ENCODE measurements around the gene SPAG16.
"Not testable (repeated sequence)": the region's sequence is repeated elsewhere in the genome, so short reads cannot be mapped to it uniquely, and the experiment has no call there.

The SPAG16 gene

DNA sequence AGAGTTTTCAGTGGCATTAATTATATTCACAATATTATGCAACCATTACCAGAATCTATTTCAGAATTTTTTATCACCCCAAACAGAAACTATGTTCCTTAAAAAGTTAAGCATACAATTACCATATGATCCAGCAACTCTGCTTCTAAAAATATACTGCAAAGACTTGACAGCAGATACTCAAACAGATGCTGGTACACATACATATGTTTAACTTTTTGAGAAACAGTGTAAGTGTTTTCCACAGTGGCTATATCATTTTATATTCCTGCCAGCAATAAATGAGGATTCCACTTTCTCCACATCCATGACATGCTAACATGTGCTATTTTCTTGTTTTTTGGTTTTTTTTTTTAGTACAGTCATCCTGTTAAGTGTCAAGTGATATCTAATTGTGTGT lies 687.3 kb downstream of the SPAG16 start:
- Histone ChIP-seq H3K9me3 (ENCODE audit: severe bottlenecking) (no peaks in the 10 kb centered on the region), H3K27me3 (ENCODE audit: insufficient read depth, low read depth, severe bottlenecking) (no peaks in the 10 kb centered on the region), H3K4me3 (ENCODE audit: low read depth, low read length) (no peak overlapping the region), H3K27ac (no peak overlapping the region), H3K36me3 (no peaks in the 10 kb centered on the region)
- DNase-seq: no peak
- TF ChIP-seq, protein P1, sequence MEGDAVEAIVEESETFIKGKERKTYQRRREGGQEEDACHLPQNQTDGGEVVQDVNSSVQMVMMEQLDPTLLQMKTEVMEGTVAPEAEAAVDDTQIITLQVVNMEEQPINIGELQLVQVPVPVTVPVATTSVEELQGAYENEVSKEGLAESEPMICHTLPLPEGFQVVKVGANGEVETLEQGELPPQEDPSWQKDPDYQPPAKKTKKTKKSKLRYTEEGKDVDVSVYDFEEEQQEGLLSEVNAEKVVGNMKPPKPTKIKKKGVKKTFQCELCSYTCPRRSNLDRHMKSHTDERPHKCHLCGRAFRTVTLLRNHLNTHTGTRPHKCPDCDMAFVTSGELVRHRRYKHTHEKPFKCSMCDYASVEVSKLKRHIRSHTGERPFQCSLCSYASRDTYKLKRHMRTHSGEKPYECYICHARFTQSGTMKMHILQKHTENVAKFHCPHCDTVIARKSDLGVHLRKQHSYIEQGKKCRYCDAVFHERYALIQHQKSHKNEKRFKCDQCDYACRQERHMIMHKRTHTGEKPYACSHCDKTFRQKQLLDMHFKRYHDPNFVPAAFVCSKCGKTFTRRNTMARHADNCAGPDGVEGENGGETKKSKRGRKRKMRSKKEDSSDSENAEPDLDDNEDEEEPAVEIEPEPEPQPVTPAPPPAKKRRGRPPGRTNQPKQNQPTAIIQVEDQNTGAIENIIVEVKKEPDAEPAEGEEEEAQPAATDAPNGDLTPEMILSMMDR (IDR thresholded peaks at IDR 0.05; ENCODE audit: low read depth, low read length): no peak

- Histone ChIP-seq H3K36me3 (no peaks in the 10 kb centered on the region), H3K9me3 (ENCODE audit: severe bottlenecking) (no peaks in the 10 kb centered on the region), H3K4me3 (ENCODE audit: low read depth, low read length) (no peak overlapping the region), H3K27me3 (ENCODE audit: insufficient read depth, low read depth, severe bottlenecking) (no peaks in the 10 kb centered on the region), H3K27ac (no peak overlapping the region)
- TF ChIP-seq, protein P1 (IDR thresholded peaks at IDR 0.05; ENCODE audit: low read depth, low read length): no peak
- DNase-seq: no peak
These were observed 696.6 kb downstream of the SPAG16 start for GRCh38 chr2:213980883-213981282.

- H3K9me3 ChIP-seq (ENCODE audit: severe bottlenecking): no peaks in the 10 kb centered on the region
- no peak for DNase-seq
- no peaks in the 10 kb centered on the region for H3K36me3 ChIP-seq
- TF ChIP-seq, protein P1 (IDR thresholded peaks at IDR 0.05; ENCODE audit: low read depth, low read length): no peak
- no peak overlapping the region for H3K4me3 ChIP-seq (ENCODE audit: low read depth, low read length)
- H3K27me3 ChIP-seq (ENCODE audit: insufficient read depth, low read depth, severe bottlenecking): no peaks in the 10 kb centered on the region
- no peak overlapping the region for H3K27ac ChIP-seq
These were observed 704.9 kb downstream of the SPAG16 start for GRCh38 chr2:213989207-213989606.

DNA sequence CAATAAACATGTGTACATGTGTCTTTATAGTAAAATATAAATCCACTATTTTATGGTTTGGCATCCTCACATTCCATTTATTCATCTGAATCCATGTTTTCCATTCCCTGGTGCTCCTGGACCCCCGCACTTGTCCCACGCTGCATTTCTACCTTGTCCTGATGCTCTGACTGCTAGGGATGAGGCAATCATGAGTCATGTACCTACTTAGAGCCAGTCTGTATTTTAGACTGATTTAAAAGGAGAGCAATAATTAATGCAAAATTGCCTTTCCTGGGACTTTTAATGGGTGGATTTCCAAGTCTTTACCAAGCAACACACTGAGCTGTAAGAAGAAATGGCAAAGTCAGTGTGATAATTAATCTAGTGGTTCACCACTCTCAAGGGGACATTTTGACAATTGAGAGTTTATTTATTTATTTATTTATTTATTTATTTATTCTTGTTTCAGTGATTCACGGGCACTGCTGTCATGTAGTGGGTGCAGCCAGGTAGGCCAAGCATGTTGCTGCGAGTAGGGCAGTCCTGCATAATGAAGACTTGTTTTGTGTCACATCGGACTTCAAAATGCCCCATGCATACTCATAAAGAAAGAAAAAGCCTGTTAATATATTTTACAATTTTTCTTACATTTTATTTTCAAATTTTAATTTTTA lies 707.3 kb downstream of the SPAG16 start:
- H3K27me3 ChIP-seq (ENCODE audit: insufficient read depth, low read depth, severe bottlenecking): no peaks in the 10 kb centered on the region
- no peaks in the 10 kb centered on the region for H3K36me3 ChIP-seq
- H3K9me3 ChIP-seq (ENCODE audit: severe bottlenecking): no peaks in the 10 kb centered on the region
- TF ChIP-seq, protein P1 (IDR thresholded peaks at IDR 0.05; ENCODE audit: low read depth, low read length): no peak
- no peak for DNase-seq
- H3K27ac ChIP-seq: no peak overlapping the region
- no peak overlapping the region for H3K4me3 ChIP-seq (ENCODE audit: low read depth, low read length)

DNA sequence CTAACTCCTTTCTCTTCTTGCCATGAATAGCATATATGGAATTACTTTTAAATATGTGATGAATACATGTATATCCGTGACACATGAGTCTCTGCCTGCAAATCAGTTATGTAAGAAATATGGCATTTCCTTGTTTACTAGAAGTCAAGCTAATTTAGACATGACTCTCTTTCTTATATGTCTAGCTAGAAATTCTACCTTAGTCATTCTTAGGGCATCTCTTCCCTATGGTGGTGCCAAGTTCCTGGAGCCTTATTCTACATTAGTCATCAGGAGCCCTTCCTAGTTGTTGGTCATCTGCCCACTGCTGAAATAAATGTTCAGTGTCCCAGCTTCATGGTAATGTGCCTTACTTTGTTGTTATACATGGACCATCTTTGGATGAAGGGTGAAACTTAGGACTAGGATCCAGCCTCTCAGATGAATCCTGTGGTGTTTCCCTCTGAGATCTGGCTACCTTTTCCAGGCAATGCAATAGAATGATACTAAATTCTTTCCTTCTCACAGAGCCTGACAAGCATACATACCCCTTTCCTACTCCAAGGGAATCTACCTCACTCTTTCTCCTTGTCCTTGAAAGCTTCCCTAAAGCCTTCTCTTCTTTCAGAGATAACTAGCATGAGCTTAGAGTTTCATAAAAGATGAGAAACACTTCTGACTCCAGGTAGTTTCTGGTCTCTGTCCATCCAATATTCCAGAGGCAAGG lies 711.3 kb downstream of the SPAG16 start:
- H3K4me3 ChIP-seq (ENCODE audit: low read depth, low read length): no peak overlapping the region
- H3K27ac ChIP-seq: no peak overlapping the region
- H3K27me3 ChIP-seq (ENCODE audit: insufficient read depth, low read depth, severe bottlenecking): no peaks in the 10 kb centered on the region
- H3K9me3 ChIP-seq (ENCODE audit: severe bottlenecking): no peaks in the 10 kb centered on the region
- no peak for DNase-seq
- H3K36me3 ChIP-seq: no peaks in the 10 kb centered on the region
- TF ChIP-seq, protein P1 (IDR thresholded peaks at IDR 0.05; ENCODE audit: low read depth, low read length): no peak

DNA sequence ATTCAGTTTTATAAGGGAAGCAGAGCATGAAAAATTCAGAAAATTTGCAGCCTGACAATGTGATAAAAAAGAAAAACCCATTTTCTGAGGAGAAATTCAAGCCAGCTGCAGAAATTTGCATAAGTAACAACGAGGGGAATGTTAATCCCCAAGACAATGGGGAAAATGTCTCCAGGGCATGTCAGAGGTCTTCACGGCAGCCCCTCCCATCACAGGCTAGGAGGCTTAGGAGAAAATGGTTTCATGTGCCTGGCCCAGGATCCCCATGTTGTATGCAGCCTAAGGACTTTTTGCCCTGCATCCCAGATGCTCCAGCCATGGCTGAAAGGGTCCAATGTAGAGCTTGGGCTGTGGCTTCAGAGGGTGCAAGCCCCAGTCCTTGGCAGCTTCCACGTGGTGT lies 714.7 kb downstream of the SPAG16 start:
- not testable (repeated sequence) for H3K36me3 ChIP-seq; H3K4me3 ChIP-seq (ENCODE audit: low read depth, low read length); DNase-seq; H3K9me3 ChIP-seq (ENCODE audit: severe bottlenecking); H3K27me3 ChIP-seq (ENCODE audit: insufficient read depth, low read depth, severe bottlenecking); H3K27ac ChIP-seq

All from WERI-Rb-1 (cell line).